WI38 (cell line): ENCODE results near the gene HYDIN.
"Not testable (repeated sequence)": the region's sequence is repeated elsewhere in the genome, so short reads cannot be mapped to it uniquely, and the experiment has no call there.

Experiments
- H3K4me3 ChIP-seq: 2 replicates; pipeline ENCODE4 v1.5.1; 2011; ENCODE audit warnings: low read depth, mild to moderate bottlenecking, control low read depth, low read length

HYDIN gene

GRCh38 chr16:70936781-70937525, 293.6 kb downstream of the HYDIN start:
- H3K4me3 ChIP-seq = not testable (repeated sequence)

GRCh38 chr16:70935325-70935724, 295.2 kb downstream of the HYDIN start:
- not testable (repeated sequence) for H3K4me3 ChIP-seq

- not testable (repeated sequence) for H3K4me3 ChIP-seq
Measured at GRCh38 chr16:70933746-70934145, 296.8 kb downstream of the HYDIN start.

- H3K4me3 ChIP-seq = not testable (repeated sequence)
Measured at GRCh38 chr16:70930757-70931156, 299.8 kb downstream of the HYDIN start.

GRCh38 chr16:70922164-70922563, 308.4 kb downstream of the HYDIN start:
- H3K4me3 ChIP-seq = not testable (repeated sequence)

- H3K4me3 ChIP-seq = not testable (repeated sequence)
Measured at GRCh38 chr16:70920661-70921060, 309.9 kb downstream of the HYDIN start.

GRCh38 chr16:70888208-70888607, 342.3 kb downstream of the HYDIN start:
- not testable (repeated sequence) for H3K4me3 ChIP-seq

- H3K4me3 ChIP-seq = not testable (repeated sequence)
Measured at GRCh38 chr16:70884652-70885051, 345.9 kb downstream of the HYDIN start.

GRCh38 chr16:70882311-70882710, 348.2 kb downstream of the HYDIN start:
- H3K4me3 ChIP-seq = not testable (repeated sequence)

- H3K4me3 ChIP-seq = not testable (repeated sequence)
Measured at GRCh38 chr16:70877895-70878294, 352.6 kb downstream of the HYDIN start.

GRCh38 chr16:70876442-70876841, 354.1 kb downstream of the HYDIN start:
- H3K4me3 ChIP-seq = not testable (repeated sequence)

- not testable (repeated sequence) for H3K4me3 ChIP-seq
Measured at GRCh38 chr16:70864698-70865097, 365.8 kb downstream of the HYDIN start.

- H3K4me3 ChIP-seq = not testable (repeated sequence)
Measured at GRCh38 chr16:70861996-70862395, 368.5 kb downstream of the HYDIN start.

- H3K4me3 ChIP-seq = not testable (repeated sequence)
Measured at GRCh38 chr16:70851299-70851698, 379.2 kb downstream of the HYDIN start.

- not testable (repeated sequence) for H3K4me3 ChIP-seq
Measured at GRCh38 chr16:70823498-70824118, 406.9 kb downstream of the HYDIN start.

- not testable (repeated sequence) for H3K4me3 ChIP-seq
Measured at GRCh38 chr16:70822734-70823133, 407.8 kb downstream of the HYDIN start.

- not testable (repeated sequence) for H3K4me3 ChIP-seq
Measured at GRCh38 chr16:70818088-70818487, 412.4 kb downstream of the HYDIN start.
